GM21526 (cell line): ENCODE results near the gene MYO5B.

ENCODE experiments used
- ATAC-seq: cut with Tn5 transposase; IDR thresholded peaks from one replicate; pipeline ENCODE4 v1.9.1; 2021; ENCODE audit warnings: moderate library complexity; ENCODE audit not compliant: unreplicated experiment, low FRiP score

The MYO5B gene

GRCh38 chr18:50033004-50033403, 161.9 kb downstream of the MYO5B start:
- ATAC-seq, result no peak

DNA sequence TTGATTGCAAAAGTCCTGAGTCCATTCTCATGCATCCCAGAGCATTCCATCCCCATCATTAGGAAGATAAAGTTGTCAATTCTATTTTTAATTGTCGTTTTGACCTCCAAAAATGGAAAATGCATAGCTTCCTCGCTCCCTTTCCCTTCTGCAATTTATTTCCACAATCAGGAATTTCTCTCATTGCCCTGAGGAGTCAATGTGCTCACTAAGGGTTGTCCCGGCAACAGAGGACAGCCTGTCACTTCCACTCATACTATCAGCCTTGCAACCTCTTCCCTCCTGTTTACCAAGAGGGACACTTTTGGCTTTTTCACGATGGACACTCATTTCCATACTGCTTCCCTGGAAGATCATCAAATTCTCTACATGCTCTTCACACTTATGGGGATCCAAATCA, 164.8 kb downstream of the MYO5B start:
- ATAC-seq, result no peak

- ATAC-seq, result no peak
Measured at GRCh38 chr18:50027996-50028395, 167.0 kb downstream of the MYO5B start.

GRCh38 chr18:50024466-50024865, 170.5 kb downstream of the MYO5B start:
- ATAC-seq, result no peak

DNA sequence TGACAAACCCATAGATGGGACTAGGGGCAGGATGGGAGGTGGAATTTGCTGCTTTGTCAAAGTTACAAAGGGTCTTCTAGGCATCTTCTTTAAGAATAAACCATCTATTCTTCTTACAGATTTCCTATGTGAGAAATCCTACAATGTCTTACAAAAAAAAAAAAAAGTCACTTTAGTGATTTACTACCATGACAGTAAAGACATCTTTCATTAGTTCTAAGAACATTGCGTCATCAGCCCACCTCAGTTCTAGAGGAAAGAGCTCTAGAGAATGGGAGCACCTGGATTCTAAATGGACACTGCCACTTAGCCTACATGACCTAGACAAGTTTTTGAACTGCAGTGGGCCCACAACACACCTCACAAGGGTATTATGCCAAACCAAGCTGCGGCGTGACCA, 172.0 kb downstream of the MYO5B start:
- ATAC-seq, result no peak

DNA sequence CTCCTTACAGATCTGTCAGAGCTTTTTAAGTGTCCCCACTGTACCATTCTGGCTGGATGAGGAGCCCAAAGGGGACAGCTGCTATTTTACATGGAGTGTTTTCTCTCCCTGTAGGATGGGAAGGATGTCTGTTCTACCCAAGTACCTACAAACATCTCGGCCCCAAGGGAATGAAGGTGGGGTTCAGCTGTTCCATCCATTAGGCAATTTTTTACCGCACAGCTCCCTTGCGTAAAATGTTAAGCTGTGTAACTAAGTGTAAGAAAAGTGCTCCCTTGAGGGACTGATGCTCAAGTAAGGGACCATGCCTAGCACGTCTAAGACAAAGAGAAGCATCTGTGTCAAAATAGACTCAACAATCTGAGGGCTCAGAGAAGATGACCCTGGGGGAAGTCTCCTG, 180.3 kb downstream of the MYO5B start:
- no peak for ATAC-seq

DNA sequence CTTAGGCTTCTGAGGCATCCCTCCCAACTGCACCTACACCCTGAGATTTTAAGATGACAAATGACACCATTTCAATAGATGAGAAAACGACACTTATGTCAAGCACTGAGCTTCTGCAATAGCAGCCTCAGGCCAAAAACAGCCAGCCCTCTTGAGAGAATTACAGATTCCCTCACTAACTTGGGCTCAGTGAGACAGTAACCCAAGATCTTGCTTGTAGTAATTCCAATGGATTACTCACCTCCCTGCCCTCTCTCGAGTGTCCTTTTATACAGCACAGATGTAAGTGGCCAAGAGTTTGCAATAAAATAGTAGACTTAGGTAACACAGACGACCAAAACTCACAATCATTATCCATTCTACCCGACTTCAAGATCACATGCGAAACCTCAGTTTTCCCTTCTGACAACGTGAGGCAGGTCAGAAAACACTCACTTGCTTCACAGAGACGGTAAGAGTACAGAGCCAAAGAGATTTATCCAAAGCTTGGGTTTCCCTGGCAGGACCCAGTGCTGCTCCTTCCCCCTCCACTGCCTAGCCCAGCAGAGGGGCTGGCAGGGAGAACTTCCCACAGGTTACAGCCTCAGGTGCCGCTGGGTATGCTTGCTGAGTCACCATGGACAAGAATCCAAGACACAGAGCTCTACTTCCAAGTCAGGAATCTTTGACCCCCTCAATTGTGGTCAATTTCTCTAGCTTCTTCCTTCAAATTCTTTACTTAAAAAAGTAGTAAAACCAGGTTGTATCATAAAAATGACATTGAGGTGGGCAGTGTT, 181.4 kb downstream of the MYO5B start:
- ATAC-seq, result no peak

GRCh38 chr18:50011813-50012435, 183.0 kb downstream of the MYO5B start:
- ATAC-seq, result no peak

DNA sequence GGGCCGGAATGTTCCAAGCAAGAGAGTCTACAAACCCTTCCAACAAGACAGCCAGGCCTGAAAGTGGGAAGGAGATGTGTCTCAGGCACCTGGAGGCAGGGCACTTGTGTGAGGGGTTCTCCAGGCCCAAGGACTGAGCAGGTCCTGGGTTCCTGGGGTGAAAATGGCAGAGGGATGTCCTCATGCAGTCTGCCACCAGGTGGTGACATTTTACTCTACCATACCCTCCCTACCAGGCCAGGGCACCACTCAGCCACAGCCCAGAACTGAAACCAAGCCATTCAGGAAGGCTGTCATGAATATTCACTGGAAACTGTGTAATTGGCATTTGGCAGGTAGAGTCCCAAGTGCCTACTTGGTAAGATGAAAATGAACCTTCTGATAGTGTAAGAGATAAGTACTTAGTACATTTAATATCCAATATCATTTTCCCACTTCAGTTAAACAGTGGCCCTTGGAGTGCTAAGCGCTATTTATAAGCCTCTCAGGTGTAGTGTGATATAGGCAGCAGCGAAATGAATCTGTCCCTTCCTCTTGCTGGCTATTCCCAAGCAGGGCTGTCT, 185.1 kb downstream of the MYO5B start:
- peak; percentile 82 for ATAC-seq

GRCh38 chr18:50008306-50008705, 186.6 kb downstream of the MYO5B start:
- no peak for ATAC-seq

DNA sequence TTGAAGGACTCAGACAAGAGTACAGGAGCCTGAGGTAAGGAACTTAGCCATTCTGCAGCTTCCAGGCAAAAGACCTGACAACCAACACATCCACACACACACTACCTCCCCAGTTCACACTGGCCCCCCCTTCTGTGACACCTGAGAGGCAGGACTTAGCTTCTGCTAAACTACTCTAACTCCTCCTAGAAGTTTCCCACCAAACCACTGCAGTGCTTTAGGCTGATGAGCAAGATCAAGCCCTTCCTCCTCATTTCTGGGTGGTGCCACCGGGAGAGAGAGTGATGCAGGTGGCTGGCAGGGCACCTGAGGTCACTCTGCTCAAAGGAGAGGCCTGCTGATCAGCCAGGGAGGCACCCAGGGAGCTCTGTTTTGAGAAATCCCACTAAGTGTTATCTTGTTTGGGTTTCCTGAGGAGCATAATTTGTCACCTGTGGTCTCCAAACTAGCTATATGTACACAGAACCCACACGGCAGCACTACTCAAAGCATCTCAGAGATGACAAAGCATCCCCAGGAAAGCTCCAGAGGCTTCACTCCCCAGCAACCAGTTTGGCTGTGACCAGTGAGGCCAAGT, 188.4 kb downstream of the MYO5B start:
- no peak for ATAC-seq

- no peak for ATAC-seq
Measured at GRCh38 chr18:50004013-50004412, 190.9 kb downstream of the MYO5B start.

DNA sequence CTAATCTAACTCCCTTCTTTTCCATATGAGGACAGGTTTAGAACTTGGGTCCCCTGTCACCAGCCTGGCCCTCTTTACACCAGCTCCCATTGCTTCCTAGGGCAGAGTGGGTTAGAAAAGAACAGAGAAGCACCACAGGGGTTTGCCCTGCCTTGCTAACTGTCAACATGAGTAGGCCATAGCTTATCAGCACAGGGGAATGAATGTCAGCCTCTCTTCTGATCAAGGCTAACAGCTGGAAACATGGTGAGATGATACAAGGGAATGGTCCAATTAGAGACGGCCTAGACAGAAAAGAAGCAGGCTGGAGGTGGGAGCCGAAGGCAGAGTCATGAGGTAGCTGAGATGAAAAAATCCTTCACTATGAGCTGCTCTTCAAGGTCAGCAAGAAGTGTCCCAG, 192.2 kb downstream of the MYO5B start:
- no peak for ATAC-seq

DNA sequence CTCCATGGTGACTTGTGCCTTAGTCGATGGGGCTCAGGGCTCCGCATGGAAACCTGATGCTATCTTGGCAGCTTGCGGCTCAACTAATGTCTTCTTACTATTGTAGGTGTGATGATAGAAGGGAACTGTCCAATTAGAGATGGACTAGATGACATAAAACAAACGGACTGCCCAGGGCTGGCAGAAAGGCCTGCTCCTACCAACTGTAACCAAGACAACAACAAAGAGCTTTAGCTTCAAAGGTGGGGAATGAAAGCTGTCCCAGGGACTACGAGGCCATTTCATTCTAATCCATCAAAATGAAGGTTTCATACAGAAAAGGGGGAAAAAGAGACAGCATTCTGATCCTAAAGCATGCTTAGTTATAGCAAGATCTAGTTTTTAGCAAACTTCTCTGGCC, 194.7 kb downstream of the MYO5B start:
- ATAC-seq, result no peak

GRCh38 chr18:49999128-49999527, 195.8 kb downstream of the MYO5B start:
- no peak for ATAC-seq

DNA sequence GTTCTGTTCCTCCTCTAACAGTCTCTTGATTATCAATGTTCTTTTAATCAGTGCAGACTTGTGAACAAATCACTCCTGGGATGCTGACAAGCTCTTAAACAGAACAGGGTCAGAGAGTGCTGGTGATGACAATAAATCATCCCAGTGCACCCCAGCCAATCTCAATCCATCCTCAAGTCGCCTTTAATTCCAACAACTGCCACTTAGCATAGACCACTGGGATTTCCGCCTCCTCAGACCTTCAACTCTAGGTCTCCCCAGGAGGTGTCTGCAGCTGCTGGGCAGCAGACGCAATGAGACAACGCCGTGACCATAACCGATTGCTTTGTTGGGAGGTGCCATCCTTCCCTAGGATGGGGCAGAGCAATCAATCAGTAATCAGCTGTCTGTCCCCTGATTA, 197.4 kb downstream of the MYO5B start:
- ATAC-seq, result no peak

DNA sequence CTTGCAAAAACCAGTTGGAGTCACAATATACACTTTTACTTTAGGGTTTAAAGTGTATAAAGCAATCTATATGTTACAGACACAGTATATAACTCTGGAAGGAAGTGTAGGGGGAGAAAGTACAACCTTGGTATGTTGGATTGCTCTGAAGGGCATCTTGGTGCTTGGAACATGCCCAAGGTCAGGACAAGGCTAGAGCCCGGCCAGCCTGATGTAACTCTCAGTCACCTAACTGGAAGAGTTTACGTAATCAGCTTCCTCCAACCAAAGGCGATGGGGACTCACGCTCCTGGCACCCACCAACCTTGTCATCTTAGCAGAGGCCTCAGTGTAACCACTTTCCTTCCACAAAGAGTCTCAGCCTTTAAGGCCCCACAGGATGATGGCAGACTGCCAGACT, 200.5 kb downstream of the MYO5B start:
- no peak for ATAC-seq

DNA sequence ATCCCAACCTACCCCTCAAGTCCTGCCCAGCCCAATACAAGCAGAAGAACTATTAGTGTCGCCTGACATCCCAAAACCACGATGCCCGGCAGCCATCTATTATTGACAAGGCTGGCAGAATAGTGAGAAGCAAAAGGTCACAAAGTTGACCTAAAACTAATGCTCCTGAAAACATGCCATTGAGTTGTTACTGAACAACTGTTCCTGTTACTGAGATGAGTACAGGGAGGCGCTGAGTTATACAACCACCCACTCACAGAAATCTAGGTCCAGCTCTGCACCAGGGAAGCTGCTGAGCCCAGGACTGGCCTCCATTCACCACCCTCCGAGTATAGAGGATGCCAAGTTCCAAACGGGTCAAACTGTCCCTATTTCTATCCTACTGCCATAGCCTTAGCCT, 201.6 kb downstream of the MYO5B start:
- no peak for ATAC-seq

- no peak for ATAC-seq
Measured at GRCh38 chr18:49988733-49989132, 206.2 kb downstream of the MYO5B start.

GRCh38 chr18:49988101-49988500, 206.8 kb downstream of the MYO5B start:
- ATAC-seq, result no peak

- ATAC-seq, result no peak
Measured at GRCh38 chr18:49985236-49985635, 209.7 kb downstream of the MYO5B start.

GRCh38 chr18:49980896-49981295, 214.1 kb downstream of the MYO5B start:
- no peak for ATAC-seq
